22Rv1 (cell line): ENCODE results near the gene PI4K2B.
"Not testable (repeated sequence)": the region's sequence is repeated elsewhere in the genome, so short reads cannot be mapped to it uniquely, and the experiment has no call there.

Experiments
- H3K27ac ChIP-seq: fragments of 450-650 bp; 2 replicates; pipeline ENCODE4 v1.5.1; 2017
- CTCF ChIP-seq: fragments of 450-650 bp; IDR thresholded peaks from 2 replicates; pipeline ENCODE4 v1.5.1; 2017; ENCODE audit warnings: mild to moderate bottlenecking
- ZFX ChIP-seq: fragments of 450-650 bp; IDR thresholded peaks from 2 replicates; pipeline ENCODE4 v1.6.1; 2017; ENCODE audit warnings: antibody characterized with exemption, borderline replicate concordance

PI4K2B gene

GRCh38 chr4:25320773-25321172 is 86.9 kb downstream of the PI4K2B start:
- no peak overlapping the region for H3K27ac ChIP-seq
- TF ChIP-seq ZFX (no peak), CTCF (no peak)

GRCh38 chr4:25321703-25322102 is 87.9 kb downstream of the PI4K2B start:
- no peak overlapping the region for H3K27ac ChIP-seq
- TF ChIP-seq ZFX = no peak
- no peak for TF ChIP-seq CTCF

- not testable (repeated sequence) for H3K27ac ChIP-seq
These were observed 94.6 kb downstream of the PI4K2B start for GRCh38 chr4:25328463-25328862.
